Measurements from ENCODE around the gene MIOX.

- no peak for TF ChIP-seq CTCF (IDR thresholded peaks at IDR 0.05)
- no peak for TF ChIP-seq POLR2A (IDR thresholded peaks at IDR 0.05)
Observed at GRCh38 chr22:50527921-50528681, 41.4 kb downstream of the MIOX start.
